Measurements from ENCODE around the gene NEK9. TPM values are rescaled to one million over a fixed set of nuclear protein-coding genes. Genes with fewer than 3 reads are reported as not detected.

NEK9 gene
- total RNA-seq, 1 experiment from 2014 or later: 29.6 TPM

- TSS peak; percentile 10 for BruUV-seq (replicated peaks)
- ATAC-seq: no peak
- H3F3A ChIP-seq (ENCODE audit: low read length, unreplicated experiment): no peaks in the 10 kb centered on the region
- H3K27ac ChIP-seq (ENCODE audit: low read length): no peak overlapping the region
- ChIA-PET CTCF (no interaction called here), POLR2A (ENCODE audit: unreplicated experiment) (no interaction called here)
- intact Hi-C loops (cut with micrococcal nuclease): no loop called here
- peak overlapping the region; percentile 95 for H3K4me2 ChIP-seq (ENCODE audit: low read length)
- peak overlapping the region; percentile 73 for H3K4me3 ChIP-seq (ENCODE audit: low read length)
- no peaks in the 10 kb centered on the region for H4K20me1 ChIP-seq (ENCODE audit: low read length)
- no peaks in the 10 kb centered on the region for H3K9me2 ChIP-seq (replicated peaks; ENCODE audit: low read length)
- no peak for DNase-seq
- H3K9ac ChIP-seq (ENCODE audit: low read length): peak overlapping the region; percentile 88
- H3K4me1 ChIP-seq (ENCODE audit: insufficient read depth, low read length): peaks cover 21% of the 10 kb centered on the region
- TF ChIP-seq EZH2 (IDR thresholded peaks at IDR 0.05; ENCODE audit: low read length, unreplicated experiment): no peak
- no peak for TF ChIP-seq EZH2phosphoT487 (IDR thresholded peaks at IDR 0.05; ENCODE audit: borderline replicate concordance, low read length)
- TF ChIP-seq CTCF (conservative IDR thresholded peaks at IDR 0.05; ENCODE audit: low read depth, low read length): no peak
- no peaks in the 10 kb centered on the region for H3K27me3 ChIP-seq (ENCODE audit: low read length)
- no peaks in the 10 kb centered on the region for H3K9me3 ChIP-seq (ENCODE audit: low read length)
- peak overlapping the region; percentile 82 for H2AFZ ChIP-seq (ENCODE audit: low read length)
- H3K79me2 ChIP-seq (ENCODE audit: low read length): peaks cover 28% of the 10 kb centered on the region
- H3K36me3 ChIP-seq (ENCODE audit: low read depth, low read length): peaks cover 14% of the 10 kb centered on the region; the same call in 1 of the 2 replicates
Measured at GRCh38 chr14:75051556-75051899, 75.3 kb downstream of the NEK9 start.

DNA sequence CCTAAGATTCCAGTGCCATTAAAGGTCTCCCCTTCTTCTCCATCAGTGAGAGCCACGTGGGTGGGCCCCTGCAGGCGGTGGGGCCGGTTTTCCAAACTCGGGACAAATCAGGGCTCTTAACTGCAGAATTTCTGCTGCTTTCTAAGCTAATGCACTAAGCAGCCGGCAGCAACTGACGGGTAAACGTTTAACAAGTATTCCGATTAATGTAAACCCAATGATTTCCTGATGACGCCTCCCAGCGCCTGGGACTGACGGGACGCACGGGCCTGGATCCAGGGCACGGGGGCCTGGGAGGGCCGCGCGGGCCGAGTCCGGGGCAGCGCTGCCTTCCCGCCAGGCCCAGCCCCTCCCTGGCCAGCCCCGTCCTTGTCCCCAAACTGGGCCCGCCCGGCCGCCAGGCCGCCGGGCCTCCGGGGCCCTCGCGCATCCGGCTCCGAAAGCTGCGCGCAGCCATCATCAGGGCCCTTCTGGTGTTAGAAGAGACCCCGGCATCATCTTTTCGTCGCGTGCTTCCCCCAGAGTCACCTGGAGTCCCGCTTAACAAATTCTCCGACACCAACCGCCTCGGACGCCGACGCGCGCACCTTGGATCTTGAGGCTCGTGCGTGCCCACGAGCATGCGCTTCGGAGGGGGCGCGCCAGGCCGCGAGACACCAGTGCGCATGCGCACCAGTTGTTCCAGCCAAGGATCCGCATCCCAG is 75.8 kb downstream of the NEK9 start, which contains the start of gene MLH3:
MLH3 (minus strand) TSS at position 616 of the 704 bp plus-strand sequence. CDS start 1,812 bp downstream, outside the sequence.
- H3K9me3 ChIP-seq (ENCODE audit: low read length): no peaks in the 10 kb centered on the region
- no peaks in the 10 kb centered on the region for H4K20me1 ChIP-seq (ENCODE audit: low read length)
- H3K27me3 ChIP-seq (ENCODE audit: low read length): no peaks in the 10 kb centered on the region
- H3K9ac ChIP-seq (ENCODE audit: low read length): peak within 1 kb of the TSS; percentile 88
- ChIA-PET POLR2A (ENCODE audit: unreplicated experiment) (no interaction called here), CTCF (no interaction called here)
- peak; percentile 88 for ATAC-seq
- H3K79me2 ChIP-seq (ENCODE audit: low read length): peaks cover 33% of the 10 kb centered on the region
- H3K27ac ChIP-seq (ENCODE audit: low read length): peak within 1 kb of the TSS; percentile 53
- peaks cover 14% of the 10 kb centered on the region; the same call in 1 of the 2 replicates for H3K36me3 ChIP-seq (ENCODE audit: low read depth, low read length)
- peak within 1 kb of the TSS; percentile 82 for H2AFZ ChIP-seq (ENCODE audit: low read length)
- no peaks in the 10 kb centered on the region for H3F3A ChIP-seq (ENCODE audit: low read length, unreplicated experiment)
- peaks cover 23% of the 10 kb centered on the region for H3K4me1 ChIP-seq (ENCODE audit: insufficient read depth, low read length)
- BruUV-seq (replicated peaks): no TSS peak
- intact Hi-C loops (cut with micrococcal nuclease): no loop called here
- TF ChIP-seq CTCF (conservative IDR thresholded peaks at IDR 0.05; ENCODE audit: low read depth, low read length) (no peak), EZH2phosphoT487 (IDR thresholded peaks at IDR 0.05; ENCODE audit: borderline replicate concordance, low read length) (no peak), EZH2 (IDR thresholded peaks at IDR 0.05; ENCODE audit: low read length, unreplicated experiment) (no peak)
- DNase-seq: peak; percentile 90
- H3K4me2 ChIP-seq (ENCODE audit: low read length): peak within 1 kb of the TSS; percentile 95
- no peaks in the 10 kb centered on the region for H3K9me2 ChIP-seq (replicated peaks; ENCODE audit: low read length)
- H3K4me3 ChIP-seq (ENCODE audit: low read length): peak within 1 kb of the TSS; percentile 73

- no peak for ATAC-seq
- BruUV-seq (replicated peaks): no TSS peak
- CTCF ChIA-PET: interaction anchor here (0.7 kb wide), 1 partner anchor 104 kb away, joined by 4 read pairs; no protein-coding TSS in a partner anchor
Measured at GRCh38 chr14:75049731-75050201, 77.1 kb downstream of the NEK9 start.

More at GRCh38 chr14:75049731-75050201, 77.1 kb downstream of the NEK9 start:
- Histone ChIP-seq H4K20me1 (ENCODE audit: low read length) (no peaks in the 10 kb centered on the region), H3K4me1 (ENCODE audit: insufficient read depth, low read length) (peaks cover 22% of the 10 kb centered on the region), H3K79me2 (ENCODE audit: low read length) (peaks cover 41% of the 10 kb centered on the region), H3K9me3 (ENCODE audit: low read length) (no peaks in the 10 kb centered on the region), H3K9me2 (replicated peaks; ENCODE audit: low read length) (no peaks in the 10 kb centered on the region), H3K4me3 (ENCODE audit: low read length) (peak overlapping the region; percentile 73), H3K27me3 (ENCODE audit: low read length) (no peaks in the 10 kb centered on the region), H3K27ac (ENCODE audit: low read length) (no peak overlapping the region), H3F3A (ENCODE audit: low read length, unreplicated experiment) (no peaks in the 10 kb centered on the region), H3K4me2 (ENCODE audit: low read length) (peak overlapping the region; percentile 95), H2AFZ (ENCODE audit: low read length) (no peak overlapping the region), H3K9ac (ENCODE audit: low read length) (no peak overlapping the region), H3K36me3 (ENCODE audit: low read depth, low read length) (peaks cover 14% of the 10 kb centered on the region; the same call in 1 of the 2 replicates)
- POLR2A ChIA-PET (ENCODE audit: unreplicated experiment): no interaction called here
- TF ChIP-seq EZH2 (IDR thresholded peaks at IDR 0.05; ENCODE audit: low read length, unreplicated experiment) (no peak), EZH2phosphoT487 (IDR thresholded peaks at IDR 0.05; ENCODE audit: borderline replicate concordance, low read length) (no peak), CTCF (conservative IDR thresholded peaks at IDR 0.05; ENCODE audit: low read depth, low read length) (no peak)
- DNase-seq: no peak
- intact Hi-C loops (cut with micrococcal nuclease): no loop called here
